DMS153 treated with DMSO at 0.1 percent for 48 hours (cell line): ENCODE measurements around the gene HOXB4.

Source experiments
- DNase-seq: peaks from one replicate; lab custom pipeline; 2025; ENCODE audit not compliant: unreplicated experiment; lab: John Stamatoyannopoulos, UW

The HOXB4 gene

DNA sequence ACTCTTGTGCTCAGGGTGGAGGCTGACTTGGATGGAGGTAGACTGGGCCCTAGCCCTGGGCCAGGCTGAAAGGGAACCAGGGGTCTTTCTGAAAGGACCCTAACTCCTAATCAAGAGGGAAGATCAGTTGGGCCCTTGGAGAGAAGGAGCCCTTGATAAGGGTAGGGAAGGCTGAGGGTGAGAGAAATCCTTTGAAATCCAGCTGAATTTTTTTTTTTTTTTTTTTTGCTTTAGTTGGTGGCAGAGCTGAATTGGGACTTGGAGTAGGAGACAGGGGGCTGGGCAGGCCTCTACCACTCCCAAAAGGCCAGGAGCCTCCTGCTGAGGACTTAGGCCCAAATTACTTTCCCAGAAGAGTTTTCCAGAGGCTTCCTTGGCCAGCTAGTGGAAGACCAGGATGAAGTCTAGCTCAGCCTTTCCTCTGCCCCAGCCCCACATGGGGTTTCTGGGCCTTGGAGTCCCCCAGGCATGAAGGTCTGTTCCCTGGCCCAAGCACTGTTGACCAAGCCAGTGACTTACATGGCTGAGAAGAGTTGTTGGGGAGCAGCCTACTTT lies 12.5 kb upstream of the HOXB4 start:
- DNase-seq, result no peak

DNA sequence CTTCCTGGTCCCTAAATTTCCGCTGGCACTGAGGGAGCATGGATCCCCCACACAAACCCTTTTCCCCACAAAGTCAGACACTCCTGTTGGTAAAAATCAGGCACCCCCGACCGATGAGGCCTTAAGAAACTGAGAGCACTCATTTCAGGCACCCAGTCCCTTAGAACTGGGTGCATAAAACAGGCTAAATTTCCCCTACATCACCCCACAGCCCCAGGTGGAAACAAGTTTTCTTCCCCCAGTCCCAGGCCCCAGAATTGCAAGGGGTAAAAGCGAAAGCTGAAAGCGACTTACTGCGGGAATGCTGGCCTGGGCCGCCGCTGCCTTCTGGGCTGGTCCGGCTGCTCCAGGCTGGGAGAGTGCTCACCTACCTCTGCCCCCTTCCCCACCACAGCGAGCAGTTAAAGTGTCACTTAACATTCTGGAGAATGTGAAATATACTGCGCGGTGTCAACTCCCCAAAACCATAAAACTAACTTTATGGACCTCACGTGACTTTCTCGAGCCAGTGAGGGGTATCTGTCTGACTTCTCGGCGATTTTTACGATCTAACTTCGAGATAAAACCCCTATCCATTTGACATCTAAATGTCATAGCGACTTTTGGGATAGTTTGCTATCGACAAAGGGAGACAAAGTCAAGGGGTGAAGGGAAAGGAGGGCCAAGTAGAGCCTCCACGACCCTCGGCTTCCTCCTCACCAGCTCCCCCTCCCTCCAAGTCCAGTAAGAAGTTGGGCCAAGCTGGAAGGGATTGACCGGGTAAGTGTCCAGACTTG lies 11.9 kb upstream of the HOXB4 start, which contains the start of gene HOXB3:
Gene HOXB3 (minus strand): TSS at position 411 of the 776 bp plus-strand sequence. CDS start 37,767 bp downstream, outside the sequence.
- no peak for DNase-seq

DNA sequence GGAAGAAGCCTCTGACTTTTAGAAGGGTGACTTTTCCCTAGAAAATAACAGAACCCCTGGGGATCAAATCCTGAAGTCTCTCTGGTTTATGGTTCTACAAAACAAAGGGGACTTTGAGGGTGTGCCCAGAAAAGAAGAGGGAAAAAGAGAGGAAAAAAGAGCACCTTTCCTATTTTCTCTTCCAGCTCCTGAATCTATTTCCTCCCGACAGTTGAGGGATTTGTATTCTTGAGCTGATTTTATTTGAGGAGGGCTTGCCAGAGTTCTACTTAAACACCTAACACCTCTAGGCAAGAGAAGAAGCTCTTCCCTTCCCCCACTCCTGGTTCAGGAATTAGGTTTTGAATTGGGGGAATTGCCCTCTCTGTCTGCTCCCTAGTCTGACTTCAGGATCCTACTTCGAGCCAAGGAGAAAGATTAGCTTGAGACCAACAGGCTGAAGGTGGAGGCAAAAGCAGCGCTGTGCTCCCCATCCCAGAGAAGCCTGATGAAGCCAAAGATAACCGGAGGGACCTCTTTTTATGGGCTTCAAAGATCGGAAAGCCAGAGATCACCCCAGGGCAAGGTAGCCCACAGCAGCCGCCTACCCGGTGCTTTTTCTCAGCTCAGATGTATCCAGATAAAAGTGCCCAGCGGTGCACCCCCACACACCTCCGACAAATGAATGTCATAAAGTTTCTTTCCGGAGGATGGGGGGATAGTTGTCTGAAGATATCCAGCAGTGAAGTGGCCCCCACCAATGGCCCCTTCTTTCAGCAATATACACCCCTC lies 11.1 kb upstream of the HOXB4 start:
- DNase-seq, result no peak

DNA sequence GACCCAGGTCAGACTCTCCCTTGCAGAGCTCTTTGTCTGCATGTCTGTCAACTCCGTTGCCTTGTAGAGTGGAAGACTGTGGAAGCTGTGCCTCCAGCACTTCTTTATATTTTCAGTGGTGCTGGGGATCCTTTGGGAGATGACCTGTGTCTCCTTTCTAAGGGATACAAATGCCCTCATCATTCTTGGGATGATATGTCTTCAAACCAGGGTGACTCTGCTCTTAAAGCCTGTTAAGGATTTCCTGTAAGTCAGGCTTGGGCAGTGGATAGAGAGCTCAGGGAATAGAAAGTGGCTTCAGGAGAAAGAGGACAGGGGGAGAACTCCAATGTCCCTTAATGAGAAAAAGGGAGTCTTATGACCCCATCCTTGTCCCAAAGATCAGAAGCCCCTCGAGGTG lies 10.4 kb upstream of the HOXB4 start:
- no peak for DNase-seq

DNA sequence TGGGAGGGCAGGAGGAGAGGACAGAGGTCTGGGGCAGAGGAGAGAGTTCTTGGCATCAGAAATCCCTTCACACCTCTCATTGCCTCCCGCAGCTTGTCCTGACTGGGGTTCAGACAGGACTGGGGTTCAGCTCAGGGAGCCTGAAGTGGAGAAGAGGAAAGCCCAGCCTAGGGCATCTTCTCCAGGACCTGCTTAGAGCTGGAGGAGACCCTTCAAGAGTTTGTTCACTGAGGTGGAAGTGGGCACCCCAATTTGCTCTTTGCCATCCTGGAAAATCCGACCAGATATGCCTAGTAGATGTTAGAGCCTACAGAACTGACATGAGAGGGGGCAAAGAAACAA lies 9.9 kb upstream of the HOXB4 start:
- DNase-seq, result no peak

DNA sequence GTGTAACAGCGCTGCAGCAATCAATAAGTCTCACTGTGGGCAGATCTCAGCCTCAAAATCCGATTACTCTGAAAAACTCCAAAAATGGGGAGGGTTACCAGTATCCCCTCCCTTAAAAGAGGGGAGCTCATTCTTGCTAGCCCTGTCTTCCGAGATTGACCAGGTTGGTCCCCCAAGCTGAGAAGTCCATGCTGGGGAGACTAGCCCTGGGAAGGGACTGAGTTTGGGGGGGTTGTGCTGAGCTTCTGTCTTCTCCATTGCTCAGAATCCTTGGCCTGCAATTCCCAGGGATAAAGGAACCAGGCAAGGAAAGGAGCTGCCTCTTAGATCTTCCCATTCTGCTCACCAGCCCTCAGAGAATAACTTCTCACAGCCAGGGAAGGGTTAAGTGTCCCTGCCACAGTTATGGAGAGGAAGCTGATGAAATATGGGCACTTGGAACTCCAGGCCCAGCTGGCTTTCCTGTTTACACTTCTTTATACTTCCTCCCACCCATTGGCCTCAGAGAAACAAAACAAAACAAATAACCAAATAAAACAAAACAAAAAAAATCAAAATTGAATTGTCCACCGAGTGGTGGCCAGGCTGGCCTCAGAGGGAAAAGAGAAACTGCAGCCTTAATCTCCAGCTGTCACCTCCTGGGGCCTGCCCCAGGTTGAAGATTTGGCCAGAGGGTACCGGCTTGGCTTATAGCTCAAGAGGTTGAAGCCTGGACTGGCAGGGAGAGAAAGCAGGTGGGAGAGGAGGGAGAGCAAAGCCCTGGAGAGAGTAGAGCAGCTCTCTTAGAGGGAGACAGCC lies 9.3 kb upstream of the HOXB4 start:
- peak; percentile 74 for DNase-seq

DNA sequence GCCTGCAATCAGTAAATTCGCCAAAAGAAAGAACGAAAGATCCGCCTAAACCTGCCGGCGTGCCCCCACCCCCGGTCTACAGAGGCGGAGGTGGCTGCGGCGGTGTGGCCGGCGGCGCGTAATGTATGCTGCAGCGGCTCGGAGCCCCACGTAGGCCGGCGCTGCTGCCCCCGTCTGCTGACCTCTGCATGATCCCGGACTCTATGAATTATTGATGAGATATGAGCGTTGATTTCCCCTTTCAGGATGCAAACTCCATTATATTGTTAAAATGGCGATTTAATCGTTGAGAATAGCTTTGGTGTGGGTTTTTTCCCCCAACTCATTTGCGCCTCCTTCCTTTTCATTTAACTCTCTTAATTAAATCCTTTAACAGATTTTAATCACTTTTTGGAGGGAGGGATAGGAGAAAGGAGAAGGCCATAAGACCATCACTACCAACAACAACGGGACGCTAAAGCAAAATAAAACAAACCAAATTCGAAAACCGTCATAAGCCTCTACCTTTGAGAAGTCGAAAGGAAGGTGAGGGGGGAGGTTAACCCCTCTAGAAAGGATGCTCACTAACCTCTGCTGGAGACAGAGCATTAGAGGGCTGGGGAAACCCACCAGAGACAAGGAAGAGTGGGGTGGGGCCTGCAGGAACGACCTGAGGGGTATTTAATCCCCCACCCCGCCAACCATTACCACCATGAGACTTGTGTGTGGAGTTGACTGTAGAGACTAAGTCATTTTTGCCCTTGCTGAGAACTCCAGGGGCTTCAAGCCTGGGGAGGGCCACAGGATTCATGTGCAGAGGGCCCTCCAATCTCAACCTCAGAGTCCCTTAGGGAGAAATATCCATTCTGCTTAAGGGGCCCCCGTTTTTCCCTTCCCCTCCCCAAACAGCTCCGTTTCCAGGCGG lies 8.5 kb upstream of the HOXB4 start:
- DNase-seq, result peak; percentile 75

DNA sequence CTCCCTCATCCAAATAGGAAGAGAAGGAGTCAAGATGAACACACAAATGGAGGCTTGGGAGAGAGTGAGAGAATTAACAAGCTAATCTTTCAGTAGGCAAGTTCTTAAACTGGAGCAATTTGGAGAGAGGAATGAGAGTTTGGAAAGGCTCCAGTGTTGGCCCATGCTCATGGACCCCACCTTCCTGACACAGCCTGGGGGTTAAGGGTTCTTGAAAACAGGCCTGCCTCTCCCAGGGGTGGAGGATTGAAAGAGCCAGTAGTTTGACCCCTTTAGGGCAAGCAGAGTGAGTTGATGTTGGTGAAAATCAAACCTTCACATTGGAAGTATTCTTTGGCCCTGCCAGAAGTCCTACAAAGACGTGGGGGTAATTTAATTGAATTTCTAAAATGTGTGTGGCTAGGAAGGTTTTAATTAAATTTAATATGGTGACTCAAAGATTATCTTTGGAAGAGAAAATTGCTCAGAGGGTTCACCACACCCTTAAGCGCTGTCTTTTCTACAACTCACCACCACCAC lies 6.1 kb upstream of the HOXB4 start:
- DNase-seq, result no peak

DNA sequence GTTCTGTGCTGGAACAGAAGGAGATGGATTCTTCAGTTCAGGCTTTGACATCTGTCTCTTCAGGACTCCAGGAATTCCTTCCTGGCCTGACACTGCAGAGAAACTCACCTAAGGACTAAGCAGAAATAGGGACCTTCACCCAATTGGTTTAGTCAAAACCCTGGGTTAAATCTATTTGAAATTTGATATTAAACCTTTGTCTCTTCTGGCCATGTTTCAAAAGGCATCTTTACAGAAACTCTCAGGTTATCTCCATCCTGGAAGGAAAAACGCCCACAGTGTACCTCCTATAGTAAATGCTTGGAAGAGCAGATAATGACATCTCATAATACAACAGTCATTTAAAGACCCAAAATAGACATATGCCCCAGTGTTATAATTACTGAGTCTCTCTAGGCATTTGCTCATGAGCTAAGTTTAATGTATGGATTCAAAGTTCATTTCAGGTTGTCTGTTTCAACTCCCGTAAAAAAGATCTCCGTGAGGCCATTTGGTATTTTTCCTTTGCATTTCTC lies 5.6 kb upstream of the HOXB4 start:
- DNase-seq, result no peak

DNA sequence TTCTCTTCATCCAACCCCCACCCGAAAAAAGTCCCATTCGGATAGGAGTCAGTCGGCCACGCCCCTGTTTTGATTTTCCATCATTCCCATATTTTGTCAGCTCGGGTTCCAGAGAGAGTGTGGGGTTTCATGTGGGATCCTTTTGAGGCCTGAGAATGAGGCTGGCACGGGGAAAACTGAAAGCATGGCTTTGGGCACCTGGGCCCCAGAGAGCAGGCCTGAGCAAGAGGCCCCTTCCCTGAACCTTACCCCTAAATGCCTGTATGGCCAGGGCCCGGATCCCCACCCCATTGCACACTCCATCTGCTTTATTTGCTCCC lies 4.6 kb upstream of the HOXB4 start:
- no peak for DNase-seq

DNA sequence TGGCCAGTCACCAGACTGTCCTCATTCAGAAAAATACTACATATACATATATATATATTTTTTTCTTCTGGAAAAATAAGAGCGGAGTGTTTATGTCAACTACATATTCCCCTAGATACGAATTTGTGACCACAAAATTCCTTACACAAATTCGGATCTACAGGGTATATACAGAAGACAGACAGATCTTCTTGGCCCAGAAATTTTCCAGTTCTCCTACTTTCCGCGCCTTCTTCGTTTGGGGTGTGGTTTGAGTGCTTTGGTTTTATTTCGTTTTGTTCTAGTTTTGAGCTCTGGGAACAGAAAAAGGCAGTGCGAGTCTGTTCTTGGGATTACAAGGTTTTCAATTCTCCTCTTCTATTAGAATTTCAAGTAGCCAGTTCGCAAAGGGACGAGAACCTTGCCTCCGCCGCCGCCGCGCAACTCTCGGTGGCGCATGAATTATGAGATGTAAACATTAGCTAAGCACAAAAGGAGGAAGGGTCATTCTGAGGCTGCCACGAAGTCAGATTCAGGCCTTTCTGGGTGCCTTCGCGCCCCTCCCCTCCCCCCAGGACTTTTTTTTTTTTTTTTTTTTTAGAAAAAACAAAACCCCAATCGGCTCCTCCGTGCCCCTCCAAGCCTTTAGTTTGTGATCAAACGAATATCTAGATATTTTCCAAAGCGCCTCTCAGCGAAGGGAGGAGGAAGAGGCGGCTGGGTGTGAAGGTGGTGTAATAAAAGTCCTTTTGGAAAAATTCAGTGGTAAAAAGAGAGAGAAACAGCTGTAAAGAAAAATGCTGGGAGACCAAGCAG lies 1.8 kb upstream of the HOXB4 start:
- no peak for DNase-seq

DNA sequence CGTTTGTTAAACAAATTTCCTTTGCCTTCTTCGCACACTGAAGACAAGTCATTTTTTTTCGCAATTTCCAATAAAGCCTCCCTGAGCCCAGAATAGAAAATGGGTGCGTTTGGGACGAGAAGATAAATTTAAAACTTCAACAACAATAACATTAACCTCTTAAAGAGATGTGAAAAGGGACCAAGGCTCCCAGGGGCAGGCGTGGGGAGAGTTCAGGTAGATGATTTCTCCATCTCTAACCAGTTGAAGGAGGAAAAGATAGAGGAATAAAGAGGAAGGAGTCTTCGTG lies 1.3 kb upstream of the HOXB4 start:
- DNase-seq, result peak; percentile 43

DNA sequence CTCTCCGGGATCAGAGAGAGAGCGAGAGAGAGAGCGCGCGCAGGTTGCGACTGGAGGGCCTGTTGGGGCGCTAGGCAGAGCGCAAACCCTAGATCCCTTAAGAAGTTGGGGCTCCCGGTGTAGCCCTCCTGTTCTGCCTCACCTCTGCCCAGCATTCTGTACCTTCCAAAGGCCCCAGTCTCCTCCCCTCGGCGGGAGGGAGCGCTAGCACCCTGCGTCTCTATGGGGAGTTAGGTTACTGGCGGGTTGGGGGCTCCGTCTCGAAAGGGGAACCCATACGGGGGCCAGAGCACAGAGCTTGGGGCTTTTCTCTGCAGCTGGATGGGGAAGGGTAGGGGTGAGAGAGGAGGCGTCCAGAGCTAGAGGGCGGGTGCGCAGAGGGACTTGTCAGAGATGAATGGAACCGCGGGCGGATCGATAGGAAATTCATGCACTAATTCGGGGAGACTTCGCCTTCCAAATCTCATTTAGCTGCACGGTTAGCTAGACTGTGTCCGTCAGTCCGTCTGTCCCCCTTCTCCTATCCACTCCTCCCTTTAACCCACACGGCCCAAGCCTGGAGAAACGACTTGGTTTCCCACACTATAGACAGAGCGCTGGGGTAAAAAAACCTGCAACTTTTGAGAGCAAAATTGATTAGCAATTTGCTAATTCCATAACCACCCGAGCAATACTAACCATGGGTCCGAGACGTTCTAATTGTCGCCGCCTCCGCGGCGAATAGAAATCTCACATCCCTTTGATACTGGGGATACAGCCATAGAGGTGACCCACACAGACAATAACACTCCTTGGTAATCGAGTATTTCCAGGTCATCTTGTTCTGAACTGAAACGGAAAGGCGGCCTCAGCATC lies 693 bp upstream of the HOXB4 start:
- peak; percentile 36 for DNase-seq

DNA sequence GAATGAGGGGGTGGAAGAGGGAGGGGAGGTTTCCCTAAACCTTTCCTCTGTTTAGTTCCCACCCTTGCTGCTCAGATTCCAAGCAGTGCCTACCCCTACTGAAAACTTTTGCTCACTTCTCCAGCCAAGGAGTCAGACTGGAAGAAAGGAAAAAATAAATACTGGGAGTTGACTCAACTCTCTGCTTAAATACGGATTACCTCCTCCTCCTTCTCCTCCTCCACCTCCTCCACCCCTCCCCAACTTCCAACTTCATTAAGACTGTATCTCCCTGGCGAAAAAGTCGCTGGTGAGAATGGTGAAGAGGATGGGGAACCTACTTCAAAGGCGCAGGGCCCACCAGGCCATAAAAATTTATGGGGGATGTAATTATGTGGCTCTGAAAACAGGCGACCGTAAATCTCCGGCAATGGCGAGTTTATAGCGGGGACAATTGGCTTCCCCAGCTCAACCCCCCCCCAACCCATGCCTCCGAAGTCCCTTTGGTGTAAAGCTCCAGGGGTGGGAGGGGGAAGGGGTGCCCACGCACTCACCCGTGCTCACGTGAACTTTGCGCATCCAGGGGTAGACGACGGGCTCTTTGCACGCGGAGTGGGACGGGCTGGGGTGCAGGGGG lies 712 bp downstream of the HOXB4 start:
- no peak for DNase-seq

DNA sequence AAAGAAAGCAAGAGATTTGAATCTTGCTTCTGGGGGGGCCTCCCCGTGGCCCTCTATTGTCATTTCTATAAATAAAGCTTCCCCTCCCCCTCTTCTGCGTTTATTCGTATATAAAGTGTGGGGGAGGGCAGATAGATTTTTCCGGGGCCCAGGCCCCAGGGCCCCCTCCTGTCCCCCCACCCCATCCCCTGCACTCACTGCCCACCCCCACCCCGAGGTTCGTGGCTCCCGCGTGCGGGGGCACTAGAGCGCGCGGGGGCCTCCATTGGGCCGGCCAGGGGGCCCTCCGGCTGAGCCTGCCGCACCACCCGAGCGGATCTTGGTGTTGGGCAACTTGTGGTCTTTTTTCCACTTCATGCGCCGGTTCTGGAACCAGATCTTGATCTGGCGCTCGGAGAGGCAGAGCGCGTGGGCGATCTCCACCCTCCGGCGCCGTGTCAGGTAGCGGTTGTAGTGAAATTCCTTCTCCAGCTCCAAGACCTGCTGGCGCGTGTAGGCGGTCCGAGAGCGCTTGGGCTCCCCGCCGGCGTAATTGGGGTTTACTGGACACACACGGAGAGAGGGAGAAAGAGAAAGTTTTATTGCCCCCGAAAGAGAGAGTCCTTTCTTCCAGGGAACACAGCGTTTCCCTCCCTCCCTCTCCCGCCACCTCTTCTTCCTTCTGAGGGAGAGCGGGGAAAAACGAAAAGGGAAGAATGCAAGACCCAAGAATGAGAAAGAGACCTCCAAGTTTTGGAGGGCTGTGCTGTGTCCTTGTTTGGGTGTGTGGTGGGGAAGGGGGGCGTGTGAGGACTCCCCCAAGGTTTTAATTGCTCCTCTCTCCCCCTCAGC lies 1.5 kb downstream of the HOXB4 start:
- no peak for DNase-seq

DNA sequence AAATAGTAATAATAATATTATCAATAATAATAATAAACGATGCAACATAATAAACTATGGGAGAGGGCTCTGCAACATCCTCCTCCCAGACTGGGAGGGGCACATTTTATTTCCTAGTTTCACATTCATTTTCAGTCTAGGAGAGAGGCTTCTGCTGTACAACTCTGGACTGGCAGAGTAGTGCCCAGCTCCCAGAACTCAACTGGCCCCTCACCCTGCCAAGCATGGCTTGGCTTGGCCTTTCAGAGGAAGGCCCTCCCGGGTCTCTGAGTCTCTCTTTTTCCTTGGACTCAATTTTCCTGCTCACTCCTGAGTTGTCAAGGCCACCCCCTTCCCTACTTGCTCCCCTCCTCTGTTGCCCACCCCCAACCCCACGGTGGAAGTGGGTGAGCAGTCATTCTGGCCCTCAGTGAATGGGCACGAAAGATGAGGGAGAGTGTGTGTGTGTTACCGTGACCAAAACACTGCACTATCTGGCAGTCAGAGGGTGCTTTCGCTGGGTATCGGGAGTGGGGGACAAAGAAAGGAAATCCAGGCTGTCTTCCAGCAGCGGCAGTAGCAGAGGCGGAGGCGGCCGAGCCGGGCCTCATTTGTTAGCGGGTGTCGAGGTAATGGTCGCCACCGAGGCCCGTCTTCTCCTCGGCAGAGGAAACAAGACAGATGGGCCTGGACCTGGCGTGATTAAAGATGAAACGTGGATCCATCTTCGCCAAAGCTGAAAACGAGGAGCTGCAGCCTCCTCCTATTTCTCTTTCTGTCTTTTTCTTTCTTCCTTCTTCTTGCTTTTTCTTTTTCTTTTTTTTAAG lies 2.3 kb downstream of the HOXB4 start:
- no peak for DNase-seq
